ENCODE data around the gene SLC4A9. TPM values are rescaled to one million over a fixed set of nuclear protein-coding genes. Genes with fewer than 3 reads are reported as not detected.

SLC4A9 gene
- polyA plus RNA-seq, 2 donors: 0.14 to 0.20 TPM

DNA sequence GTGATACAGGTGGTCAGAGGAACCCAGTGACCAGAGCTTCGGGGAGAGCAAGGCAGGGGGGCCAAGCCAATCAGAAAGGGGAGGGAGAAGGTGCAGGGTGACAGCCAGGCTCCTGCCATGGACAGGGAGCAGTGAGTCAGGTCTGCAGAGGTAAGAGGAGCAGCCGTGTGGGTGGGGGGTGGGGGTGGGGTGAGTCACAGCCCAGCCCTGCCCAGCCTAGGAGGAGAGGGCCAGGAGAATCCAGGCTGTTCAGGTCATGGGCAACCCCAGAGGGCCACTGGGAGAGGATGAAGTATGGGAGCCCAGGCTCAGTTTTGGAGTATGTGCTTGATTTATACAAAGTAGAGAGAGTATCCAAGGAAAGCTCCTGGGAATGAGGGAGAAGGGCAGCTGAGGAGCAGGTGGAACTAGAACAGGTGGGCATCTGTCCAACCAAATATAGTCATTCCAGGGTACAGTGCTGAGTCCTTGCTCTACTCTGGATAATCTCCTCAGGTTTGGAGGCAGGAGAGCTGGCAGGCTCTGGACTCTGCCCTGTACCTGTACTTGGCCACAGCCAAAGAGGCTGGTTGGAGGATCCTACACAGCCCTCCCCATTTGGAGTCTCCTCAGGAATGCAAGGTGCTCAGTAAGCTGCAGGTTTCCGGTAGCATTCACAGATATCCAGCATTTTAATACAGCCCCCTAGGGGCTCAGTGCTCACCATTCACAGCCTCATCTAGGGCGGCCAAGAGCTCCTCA, 15.1 kb upstream of the SLC4A9 start:
- WGBS, 2 donors: 43 to 47% methylated on average over 4 of the region's 4 CpGs
- Histone ChIP-seq H3K4me1 (ENCODE audit: control insufficient read depth in 2 of 2, insufficient read depth in 2 of 2, low read length in 1 of 2) (peaks cover 3 to 21% of the 10 kb centered on the region in 2 donors), H3K27me3 (ENCODE audit: control insufficient read depth in 1 of 2, insufficient read depth in 2 of 2, low read length in 2 of 2) (no peaks in the 10 kb centered on the region), H3K27ac (ENCODE audit: low read depth in 2 of 2, low read length in 1 of 2) (peak overlapping the region in 1 of 2 donors; percentile 59), H3K4me3 (ENCODE audit: low read depth in 1 of 2, low read length in 2 of 2) (peak overlapping the region; percentile 57 to 76), H3K9me3 (ENCODE audit: control insufficient read depth in 2 of 2, insufficient read depth in 1 of 2, low read depth in 1 of 2, low read length in 1 of 2) (no peaks in the 10 kb centered on the region), H3K36me3 (ENCODE audit: control insufficient read depth in 2 of 2, insufficient read depth in 2 of 2, low read length in 1 of 2) (peaks cover 0 to 17% of the 10 kb centered on the region in 2 donors)

DNA sequence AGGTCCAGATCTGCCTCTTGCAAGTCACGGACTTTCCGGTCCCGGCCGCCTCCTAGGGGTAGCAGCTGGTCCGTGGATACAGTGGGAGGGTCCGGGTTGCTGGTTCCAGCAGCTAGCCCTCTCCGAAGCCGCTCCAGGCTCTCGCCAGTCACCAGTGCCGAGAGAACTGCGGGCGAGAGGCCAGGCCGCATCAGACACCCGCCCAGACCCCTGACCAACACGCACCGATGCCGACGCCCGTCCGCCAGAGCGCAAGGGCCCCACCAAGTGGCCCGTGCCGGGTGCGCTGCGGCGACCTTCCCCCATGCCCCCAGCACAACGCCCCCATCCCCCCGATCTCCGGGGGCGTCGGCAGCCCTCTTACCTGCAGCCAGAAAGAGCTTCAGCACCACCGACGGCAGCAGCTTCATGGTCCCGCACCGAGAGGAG, 14.1 kb upstream of the SLC4A9 start:
- no peaks in the 10 kb centered on the region for H3K27me3 ChIP-seq (ENCODE audit: control insufficient read depth in 1 of 2, insufficient read depth in 2 of 2, low read length in 2 of 2)
- peak overlapping the region; percentile 57 to 76 for H3K4me3 ChIP-seq (ENCODE audit: low read depth in 1 of 2, low read length in 2 of 2)
- peaks cover 3 to 21% of the 10 kb centered on the region in 2 donors for H3K4me1 ChIP-seq (ENCODE audit: control insufficient read depth in 2 of 2, insufficient read depth in 2 of 2, low read length in 1 of 2)
- H3K36me3 ChIP-seq (ENCODE audit: control insufficient read depth in 2 of 2, insufficient read depth in 2 of 2, low read length in 1 of 2): peaks cover 0 to 17% of the 10 kb centered on the region in 2 donors
- WGBS, 2 donors: 5 to 14% methylated on average over 25 to 35 of the region's 35 CpGs
- H3K9me3 ChIP-seq (ENCODE audit: control insufficient read depth in 2 of 2, insufficient read depth in 1 of 2, low read depth in 1 of 2, low read length in 1 of 2): no peaks in the 10 kb centered on the region
- H3K27ac ChIP-seq (ENCODE audit: low read depth in 2 of 2, low read length in 1 of 2): peak overlapping the region; percentile 81 to 90

DNA sequence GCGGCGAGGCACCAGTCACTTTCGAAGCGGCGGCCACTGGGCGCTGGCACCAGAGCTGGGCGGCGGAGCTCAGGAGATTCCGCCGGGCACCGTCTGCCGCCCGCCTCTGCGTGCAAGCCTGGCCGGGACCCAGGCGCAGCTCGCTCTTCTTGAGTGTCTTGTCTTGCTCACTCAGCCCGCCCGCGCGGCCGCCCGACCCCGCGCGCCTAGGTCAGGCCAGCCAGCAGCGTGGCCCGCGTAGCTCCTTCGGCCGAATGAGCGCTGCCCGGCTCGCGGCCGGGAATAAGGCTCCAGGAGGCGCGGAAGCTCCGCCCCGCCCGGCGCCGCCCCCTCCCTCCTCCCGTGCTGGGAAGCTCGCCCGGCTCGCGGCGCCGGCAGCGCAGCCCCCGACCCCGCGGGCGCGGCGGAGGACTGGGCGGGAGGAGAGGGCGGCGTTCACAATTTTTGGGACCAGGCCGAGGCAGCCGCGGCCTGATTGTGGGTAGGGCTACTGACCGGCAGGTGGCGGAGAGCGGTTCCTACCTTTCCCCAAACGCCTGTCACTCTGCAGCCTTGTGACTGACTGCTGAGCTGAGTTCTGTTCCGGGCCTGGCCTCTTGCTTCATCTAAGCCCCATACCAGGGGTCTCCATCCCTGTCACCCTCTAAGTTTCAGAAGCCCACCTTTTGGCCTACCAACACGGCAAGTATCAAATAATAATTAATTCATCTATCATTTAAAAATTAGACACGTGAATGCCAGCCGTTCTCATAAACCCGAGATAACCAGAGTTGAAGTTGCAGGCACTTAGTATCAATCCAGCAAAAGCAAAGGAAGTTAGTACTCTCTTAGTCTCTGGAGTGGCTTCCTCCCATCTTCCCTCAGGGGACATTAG, 13.4 kb upstream of the SLC4A9 start, which contains the start of gene HBEGF:
TSS of gene HBEGF (minus strand) at position 256 of the 874 bp plus-strand sequence. CDS start 275 bp downstream, outside the sequence.
- Histone ChIP-seq H3K4me1 (ENCODE audit: control insufficient read depth in 2 of 2, insufficient read depth in 2 of 2, low read length in 1 of 2) (peaks cover 3 to 20% of the 10 kb centered on the region in 2 donors), H3K36me3 (ENCODE audit: control insufficient read depth in 2 of 2, insufficient read depth in 2 of 2, low read length in 1 of 2) (peaks cover 0 to 14% of the 10 kb centered on the region in 2 donors), H3K9me3 (ENCODE audit: control insufficient read depth in 2 of 2, insufficient read depth in 1 of 2, low read depth in 1 of 2, low read length in 1 of 2) (no peaks in the 10 kb centered on the region), H3K4me3 (ENCODE audit: low read depth in 1 of 2, low read length in 2 of 2) (peak within 1 kb of the TSS; percentile 57 to 76), H3K27me3 (ENCODE audit: control insufficient read depth in 1 of 2, insufficient read depth in 2 of 2, low read length in 2 of 2) (no peaks in the 10 kb centered on the region), H3K27ac (ENCODE audit: low read depth in 2 of 2, low read length in 1 of 2) (peak within 1 kb of the TSS; percentile 81 to 90)
- WGBS, 2 donors: 1% methylated on average over 53 to 72 of the region's 72 CpGs

DNA sequence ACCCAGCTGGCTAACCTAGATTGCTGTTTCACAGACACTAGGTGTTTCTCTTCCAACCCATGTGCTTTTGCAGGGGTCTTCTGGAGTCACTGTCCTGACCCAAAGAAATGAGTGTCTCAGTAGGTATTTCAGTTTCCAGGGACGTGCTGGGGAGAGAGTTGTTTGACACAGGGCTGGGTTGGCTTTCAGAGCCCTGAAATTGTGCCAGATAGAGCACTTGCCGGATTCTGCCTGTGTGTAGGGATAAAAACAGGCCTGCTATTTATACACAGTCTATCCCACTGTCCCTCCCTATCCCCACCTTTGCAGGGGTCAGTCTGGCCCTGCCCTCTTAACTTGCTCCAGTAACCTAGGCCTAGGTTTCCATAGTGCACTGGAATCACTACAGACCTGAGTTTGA, 12.6 kb upstream of the SLC4A9 start:
- no peaks in the 10 kb centered on the region for H3K9me3 ChIP-seq (ENCODE audit: control insufficient read depth in 2 of 2, insufficient read depth in 1 of 2, low read depth in 1 of 2, low read length in 1 of 2)
- peaks cover 3 to 14% of the 10 kb centered on the region in 2 donors for H3K4me1 ChIP-seq (ENCODE audit: control insufficient read depth in 2 of 2, insufficient read depth in 2 of 2, low read length in 1 of 2)
- 16 to 17% methylated on average over 2 of the region's 2 CpGs for WGBS, 2 donors
- H3K27me3 ChIP-seq (ENCODE audit: control insufficient read depth in 1 of 2, insufficient read depth in 2 of 2, low read length in 2 of 2): no peaks in the 10 kb centered on the region
- H3K27ac ChIP-seq (ENCODE audit: low read depth in 2 of 2, low read length in 1 of 2): peak overlapping the region; percentile 81 to 90
- peaks cover 0 to 6% of the 10 kb centered on the region in 2 donors for H3K36me3 ChIP-seq (ENCODE audit: control insufficient read depth in 2 of 2, insufficient read depth in 2 of 2, low read length in 1 of 2)
- peak overlapping the region in 1 of 2 donors; percentile 57 for H3K4me3 ChIP-seq (ENCODE audit: low read depth in 1 of 2, low read length in 2 of 2)

DNA sequence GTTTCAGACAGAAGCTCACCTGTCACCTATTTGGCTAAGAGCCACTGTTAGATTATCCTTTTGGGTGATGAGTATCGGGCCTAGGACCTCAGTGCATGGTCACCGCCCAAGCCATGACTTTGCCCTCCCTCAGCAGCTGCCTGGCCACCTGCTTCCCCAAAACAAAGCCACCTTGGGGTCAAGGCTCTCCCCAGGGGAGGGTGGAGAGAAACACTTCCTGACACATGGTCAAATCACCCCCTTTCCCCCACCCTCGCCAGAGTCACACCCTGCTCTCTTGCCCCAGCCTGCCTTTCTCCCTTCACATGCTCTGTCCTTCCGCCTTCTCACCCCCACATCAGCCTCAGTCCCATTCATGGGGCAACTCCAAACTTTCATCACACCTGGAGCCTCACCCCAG, 11.9 kb upstream of the SLC4A9 start:
- Histone ChIP-seq H3K4me3 (ENCODE audit: low read depth in 1 of 2, low read length in 2 of 2) (no peak overlapping the region), H3K27me3 (ENCODE audit: control insufficient read depth in 1 of 2, insufficient read depth in 2 of 2, low read length in 2 of 2) (no peaks in the 10 kb centered on the region), H3K9me3 (ENCODE audit: control insufficient read depth in 2 of 2, insufficient read depth in 1 of 2, low read depth in 1 of 2, low read length in 1 of 2) (no peaks in the 10 kb centered on the region), H3K36me3 (ENCODE audit: control insufficient read depth in 2 of 2, insufficient read depth in 2 of 2, low read length in 1 of 2) (peaks cover 0 to 3% of the 10 kb centered on the region in 2 donors), H3K27ac (ENCODE audit: low read depth in 2 of 2, low read length in 1 of 2) (peak overlapping the region; percentile 81 to 85), H3K4me1 (ENCODE audit: control insufficient read depth in 2 of 2, insufficient read depth in 2 of 2, low read length in 1 of 2) (peaks cover 2 to 11% of the 10 kb centered on the region in 2 donors)
- WGBS, 2 donors: 49 to 50% methylated on average over 4 of the region's 4 CpGs

DNA sequence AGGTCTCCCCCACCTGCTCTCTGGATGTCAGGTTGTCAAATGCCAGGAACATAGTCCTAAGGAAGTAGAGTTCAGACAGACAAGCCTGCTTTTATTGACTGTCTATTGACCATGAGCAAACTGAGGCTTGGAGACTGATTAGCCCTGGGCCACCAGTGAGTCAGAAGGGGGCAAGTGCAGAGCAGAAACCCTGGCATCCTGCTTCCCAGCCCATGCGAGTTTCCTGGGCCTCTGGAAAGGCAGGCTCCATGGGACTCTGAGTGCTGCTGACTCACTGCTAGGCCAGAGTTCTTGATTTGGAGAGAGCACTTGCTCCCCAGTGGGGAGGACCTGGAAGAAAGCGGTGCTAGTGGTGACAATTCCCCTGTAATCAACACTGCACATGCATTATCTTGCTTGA, 10.8 kb upstream of the SLC4A9 start:
- Histone ChIP-seq H3K36me3 (ENCODE audit: control insufficient read depth in 2 of 2, insufficient read depth in 2 of 2, low read length in 1 of 2) (no peaks in the 10 kb centered on the region), H3K9me3 (ENCODE audit: control insufficient read depth in 2 of 2, insufficient read depth in 1 of 2, low read depth in 1 of 2, low read length in 1 of 2) (no peaks in the 10 kb centered on the region), H3K27me3 (ENCODE audit: control insufficient read depth in 1 of 2, insufficient read depth in 2 of 2, low read length in 2 of 2) (no peaks in the 10 kb centered on the region), H3K27ac (ENCODE audit: low read depth in 2 of 2, low read length in 1 of 2) (peak overlapping the region; percentile 81 to 87), H3K4me1 (ENCODE audit: control insufficient read depth in 2 of 2, insufficient read depth in 2 of 2, low read length in 1 of 2) (peaks cover 0 to 11% of the 10 kb centered on the region in 2 donors), H3K4me3 (ENCODE audit: low read depth in 1 of 2, low read length in 2 of 2) (no peak overlapping the region)
- WGBS, 2 donors: 58 to 64% methylated on average over 2 of the region's 2 CpGs

DNA sequence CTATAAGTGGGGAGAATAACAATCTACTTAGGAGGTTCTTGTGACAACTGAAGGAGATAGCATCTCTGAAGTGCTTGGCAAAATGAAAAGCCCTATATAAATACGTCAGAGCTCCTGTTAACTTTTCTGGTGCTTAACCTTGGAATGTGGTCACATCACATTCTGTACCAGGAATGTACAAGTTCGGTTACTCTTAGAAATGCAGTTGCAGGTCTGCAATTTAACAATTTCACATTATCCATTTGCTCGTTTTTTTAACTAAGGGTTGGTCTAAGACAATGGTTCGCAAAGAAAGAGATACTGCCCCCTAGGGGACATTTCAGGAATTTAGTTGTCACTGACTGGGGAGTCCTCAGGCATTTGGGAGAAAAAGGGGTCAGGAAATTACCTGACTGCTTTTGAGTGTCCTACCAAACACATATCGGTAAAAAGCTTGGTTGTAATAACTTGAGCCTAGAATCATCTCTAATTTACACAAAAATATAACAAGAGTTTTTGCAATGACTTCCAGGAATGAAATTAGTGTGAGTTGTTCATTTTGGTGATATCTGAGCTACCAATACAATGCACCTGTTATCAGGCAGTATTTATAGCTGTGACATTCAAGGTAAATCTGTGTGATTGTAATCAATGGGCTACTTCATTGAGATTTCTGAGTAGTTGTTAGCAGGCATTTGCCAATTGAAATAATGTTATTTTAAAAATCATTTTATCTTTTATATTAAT, 8.2 kb upstream of the SLC4A9 start:
- H3K4me1 ChIP-seq (ENCODE audit: control insufficient read depth in 2 of 2, insufficient read depth in 2 of 2, low read length in 1 of 2): peaks cover 0 to 9% of the 10 kb centered on the region in 2 donors
- no peak overlapping the region for H3K27ac ChIP-seq (ENCODE audit: low read depth in 2 of 2, low read length in 1 of 2)
- no peaks in the 10 kb centered on the region for H3K27me3 ChIP-seq (ENCODE audit: control insufficient read depth in 1 of 2, insufficient read depth in 2 of 2, low read length in 2 of 2)
- no peaks in the 10 kb centered on the region for H3K36me3 ChIP-seq (ENCODE audit: control insufficient read depth in 2 of 2, insufficient read depth in 2 of 2, low read length in 1 of 2)
- 5% methylated on average over 5 of the region's 5 CpGs for WGBS, 2 donors
- no peaks in the 10 kb centered on the region for H3K9me3 ChIP-seq (ENCODE audit: control insufficient read depth in 2 of 2, insufficient read depth in 1 of 2, low read depth in 1 of 2, low read length in 1 of 2)
- no peak overlapping the region for H3K4me3 ChIP-seq (ENCODE audit: low read depth in 1 of 2, low read length in 2 of 2)

DNA sequence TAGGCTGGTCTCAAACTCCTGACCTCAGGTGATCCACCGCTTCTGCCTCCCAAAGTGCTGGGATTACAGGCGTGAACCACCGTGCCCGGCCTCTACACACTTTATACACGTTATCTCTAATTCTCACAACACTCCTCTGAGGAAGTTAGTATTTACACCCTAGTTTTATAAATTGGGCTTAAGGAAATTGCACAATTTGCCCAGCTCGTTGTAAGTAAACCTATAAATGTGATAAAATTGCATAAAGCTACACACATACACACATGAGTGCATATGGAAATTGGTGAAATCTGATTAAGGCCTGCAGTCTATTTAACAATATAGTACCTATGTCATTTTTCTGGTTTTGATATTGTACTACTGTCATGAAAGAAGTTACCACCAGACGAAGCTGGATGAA, 4.4 kb upstream of the SLC4A9 start:
- Histone ChIP-seq H3K36me3 (ENCODE audit: control insufficient read depth in 2 of 2, insufficient read depth in 2 of 2, low read length in 1 of 2) (no peaks in the 10 kb centered on the region), H3K27me3 (ENCODE audit: control insufficient read depth in 1 of 2, insufficient read depth in 2 of 2, low read length in 2 of 2) (no peaks in the 10 kb centered on the region), H3K9me3 (ENCODE audit: control insufficient read depth in 2 of 2, insufficient read depth in 1 of 2, low read depth in 1 of 2, low read length in 1 of 2) (no peaks in the 10 kb centered on the region), H3K27ac (ENCODE audit: low read depth in 2 of 2, low read length in 1 of 2) (no peak overlapping the region), H3K4me1 (ENCODE audit: control insufficient read depth in 2 of 2, insufficient read depth in 2 of 2, low read length in 1 of 2) (no peaks in the 10 kb centered on the region), H3K4me3 (ENCODE audit: low read depth in 1 of 2, low read length in 2 of 2) (no peak overlapping the region)
- WGBS, 2 donors: 86 to 90% methylated on average over 7 of the region's 7 CpGs
